ENCODE data around the gene PEX26.
"Not testable (repeated sequence)": the region's sequence is repeated elsewhere in the genome, so short reads cannot be mapped to it uniquely, and the experiment has no call there.

Gene PEX26

GRCh38 chr22:18121954-18122554 is 44.3 kb downstream of the PEX26 start:
- no peak overlapping the region for H3K4me3 ChIP-seq (ENCODE audit: low read depth, low read length)
- TF ChIP-seq, protein P1, sequence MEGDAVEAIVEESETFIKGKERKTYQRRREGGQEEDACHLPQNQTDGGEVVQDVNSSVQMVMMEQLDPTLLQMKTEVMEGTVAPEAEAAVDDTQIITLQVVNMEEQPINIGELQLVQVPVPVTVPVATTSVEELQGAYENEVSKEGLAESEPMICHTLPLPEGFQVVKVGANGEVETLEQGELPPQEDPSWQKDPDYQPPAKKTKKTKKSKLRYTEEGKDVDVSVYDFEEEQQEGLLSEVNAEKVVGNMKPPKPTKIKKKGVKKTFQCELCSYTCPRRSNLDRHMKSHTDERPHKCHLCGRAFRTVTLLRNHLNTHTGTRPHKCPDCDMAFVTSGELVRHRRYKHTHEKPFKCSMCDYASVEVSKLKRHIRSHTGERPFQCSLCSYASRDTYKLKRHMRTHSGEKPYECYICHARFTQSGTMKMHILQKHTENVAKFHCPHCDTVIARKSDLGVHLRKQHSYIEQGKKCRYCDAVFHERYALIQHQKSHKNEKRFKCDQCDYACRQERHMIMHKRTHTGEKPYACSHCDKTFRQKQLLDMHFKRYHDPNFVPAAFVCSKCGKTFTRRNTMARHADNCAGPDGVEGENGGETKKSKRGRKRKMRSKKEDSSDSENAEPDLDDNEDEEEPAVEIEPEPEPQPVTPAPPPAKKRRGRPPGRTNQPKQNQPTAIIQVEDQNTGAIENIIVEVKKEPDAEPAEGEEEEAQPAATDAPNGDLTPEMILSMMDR (IDR thresholded peaks at IDR 0.05; ENCODE audit: borderline replicate concordance, insufficient read depth, low read depth, low read length), result no peak

DNA sequence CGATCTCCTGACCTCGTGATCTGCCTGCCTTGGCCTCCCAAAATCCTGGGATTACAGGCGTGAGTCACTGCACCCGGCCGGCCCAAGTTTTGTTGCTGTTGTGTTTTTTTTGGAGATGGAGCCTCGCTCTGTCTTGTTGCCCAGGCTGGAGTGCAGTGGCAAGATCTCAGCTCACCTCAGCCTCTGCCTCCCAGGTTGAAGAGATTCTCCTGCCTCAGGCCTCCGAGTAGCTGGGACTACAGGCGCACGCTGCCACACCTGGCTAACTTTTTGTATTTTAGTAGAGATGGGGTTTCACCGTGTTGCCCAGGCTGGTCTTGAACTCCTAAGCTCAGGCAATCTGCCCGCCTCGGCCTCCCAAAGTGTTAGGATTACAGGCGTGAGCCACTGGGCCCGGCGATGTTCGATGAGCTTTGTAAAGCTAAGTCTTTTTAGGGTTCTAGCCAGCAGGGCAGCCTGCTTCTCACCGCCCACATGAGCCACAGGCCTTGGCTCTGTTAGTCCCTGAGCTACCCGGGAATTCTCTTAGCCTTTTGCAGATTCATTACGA is 45.8 kb downstream of the PEX26 start:
- H3K4me3 ChIP-seq (ENCODE audit: low read depth, low read length), result not testable (repeated sequence)

GRCh38 chr22:18126606-18127005 is 48.8 kb downstream of the PEX26 start:
- TF ChIP-seq, protein P1 (IDR thresholded peaks at IDR 0.05; ENCODE audit: borderline replicate concordance, insufficient read depth, low read depth, low read length), result no peak
- no peak overlapping the region for H3K4me3 ChIP-seq (ENCODE audit: low read depth, low read length)

GRCh38 chr22:18130018-18130417 is 52.2 kb downstream of the PEX26 start:
- TF ChIP-seq, protein P1 (IDR thresholded peaks at IDR 0.05; ENCODE audit: borderline replicate concordance, insufficient read depth, low read depth, low read length), result no peak
- H3K4me3 ChIP-seq (ENCODE audit: low read depth, low read length), result no peak overlapping the region

GRCh38 chr22:18130699-18131429 is 53.1 kb downstream of the PEX26 start:
- TF ChIP-seq, protein P1 (IDR thresholded peaks at IDR 0.05; ENCODE audit: borderline replicate concordance, insufficient read depth, low read depth, low read length), result no peak

DNA sequence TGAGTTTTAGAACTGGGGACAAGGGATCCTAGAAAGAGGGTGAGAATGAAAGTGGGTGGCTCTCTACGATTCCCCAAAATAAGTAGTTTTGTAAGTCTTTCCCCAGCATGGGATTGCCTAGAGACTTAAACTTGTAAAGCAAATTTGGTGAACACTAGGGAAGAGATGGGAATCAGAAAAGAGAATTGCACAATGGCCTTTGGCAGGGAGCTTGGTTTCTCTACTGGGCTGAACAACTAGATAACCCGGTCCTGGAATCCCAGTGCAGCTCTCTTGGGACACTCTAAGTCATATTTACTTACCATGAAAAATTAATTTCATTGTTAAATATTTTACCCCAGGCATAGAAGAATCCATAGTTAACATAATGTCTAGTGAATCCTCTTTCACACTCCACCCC is 55.7 kb downstream of the PEX26 start:
- TF ChIP-seq, protein P1 (IDR thresholded peaks at IDR 0.05; ENCODE audit: borderline replicate concordance, insufficient read depth, low read depth, low read length), result no peak

More at GRCh38 chr22:18130699-18131429, 53.1 kb downstream of the PEX26 start:
- H3K4me3 ChIP-seq (ENCODE audit: low read depth, low read length), result no peak overlapping the region

GRCh38 chr22:18136563-18137320 is 59.0 kb downstream of the PEX26 start:
- TF ChIP-seq, protein P1 (IDR thresholded peaks at IDR 0.05; ENCODE audit: borderline replicate concordance, insufficient read depth, low read depth, low read length), result no peak
- no peak overlapping the region for H3K4me3 ChIP-seq (ENCODE audit: low read depth, low read length)

More for the DNA sequence above, 55.7 kb downstream of the PEX26 start:
- no peak overlapping the region for H3K4me3 ChIP-seq (ENCODE audit: low read depth, low read length)

GRCh38 chr22:18141004-18141403 is 63.2 kb downstream of the PEX26 start:
- H3K4me3 ChIP-seq (ENCODE audit: low read depth, low read length), result not testable (repeated sequence)

Data from GM12875 (cell line).